HG03442 (cell line): ENCODE data around the gene TPP1.

Source experiments
- ATAC-seq: cut with Tn5 transposase; IDR thresholded peaks from one replicate; pipeline ENCODE4 v1.9.1; 2021; ENCODE audit warnings: mild to moderate bottlenecking, moderate library complexity; ENCODE audit not compliant: unreplicated experiment

Gene TPP1

DNA sequence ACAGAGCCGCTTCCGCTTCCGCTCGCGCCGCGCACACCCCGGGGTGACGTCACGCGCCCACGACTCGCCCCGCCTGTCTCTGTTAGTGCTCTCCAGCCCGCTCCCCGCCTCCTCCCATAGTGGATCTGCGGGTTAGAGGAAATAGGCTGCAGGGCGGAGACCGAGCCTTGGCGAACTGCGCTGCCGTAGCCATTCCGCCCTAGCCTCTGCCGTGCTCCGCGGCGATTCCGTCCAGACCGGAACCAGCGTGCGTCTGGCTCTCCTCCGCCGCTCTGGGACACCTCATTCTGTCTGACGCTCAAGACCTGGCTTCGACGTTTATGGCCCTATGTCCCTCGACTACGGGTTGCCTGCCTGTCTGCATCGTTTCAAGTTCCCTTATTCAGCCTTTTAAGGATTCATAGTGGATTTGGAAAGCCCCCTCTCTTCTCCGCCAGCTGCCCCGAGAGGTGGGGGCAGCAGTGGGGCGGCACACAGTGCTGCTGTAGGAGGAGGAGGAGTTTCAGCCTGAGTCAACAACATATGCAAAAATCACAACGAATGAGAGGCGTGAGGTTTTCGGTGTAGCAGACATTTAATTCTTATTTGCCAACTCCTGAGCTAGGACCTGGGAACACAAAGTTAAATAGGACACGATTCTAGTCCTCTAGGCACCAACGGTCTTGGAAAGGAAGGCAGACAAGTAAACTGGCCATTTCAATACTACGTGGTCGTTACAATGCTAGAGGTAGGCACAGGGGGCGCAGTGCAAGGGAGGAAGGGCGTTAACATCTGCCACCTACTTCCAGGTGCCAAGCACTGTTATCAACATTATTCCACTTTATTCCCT lies 6.8 kb downstream of the TPP1 start, which contains the start of gene TAF10:
TSS of gene TAF10 (minus strand) at position 4 of the 829 bp plus-strand sequence. CDS start 27 bp downstream, outside the sequence.
- ATAC-seq, result peak; percentile 87

GRCh38 chr11:6611963-6612212 lies 7.3 kb downstream of the TPP1 start:
- ATAC-seq, result peak; percentile 9

DNA sequence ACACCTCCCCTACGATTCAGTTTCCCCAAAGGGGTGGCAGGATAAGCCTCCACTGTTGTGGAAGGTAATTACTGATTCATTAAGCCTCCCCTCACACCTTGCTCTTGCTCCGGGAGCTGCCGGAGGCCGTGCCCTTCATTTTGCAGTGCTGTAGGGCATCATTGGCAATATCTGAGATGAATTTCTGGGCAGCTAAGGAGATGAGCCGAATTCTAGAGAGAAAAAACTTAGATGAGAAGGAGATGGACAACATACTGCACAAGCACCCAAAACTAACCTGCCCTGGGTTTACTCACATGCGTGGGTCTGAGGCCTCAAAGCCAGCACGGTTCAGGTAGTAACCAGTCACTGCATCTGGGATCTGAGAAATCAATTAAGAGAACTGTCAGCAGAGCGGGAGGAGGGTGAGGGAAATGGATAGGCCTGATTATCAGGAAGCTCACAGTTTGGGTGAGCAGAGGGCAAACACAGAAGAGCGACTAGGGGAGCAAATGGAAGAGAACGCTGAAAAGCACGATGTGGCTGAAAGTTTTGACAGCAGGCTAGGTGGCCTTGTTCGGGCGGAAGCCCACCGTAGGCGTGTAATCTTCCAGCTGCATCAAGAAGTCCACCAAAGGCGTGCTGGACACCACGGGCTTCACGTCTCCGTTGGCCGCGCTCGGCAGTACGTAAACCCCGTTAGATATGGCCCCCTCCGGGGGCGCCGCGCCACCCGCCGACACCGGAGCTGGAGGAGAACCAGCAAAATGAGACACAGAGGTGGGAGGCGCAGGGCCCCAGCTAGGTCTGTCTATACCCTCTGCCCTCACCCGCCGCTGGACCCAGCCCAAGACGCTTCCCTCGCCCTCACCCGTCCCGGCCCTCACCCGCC lies 7.9 kb downstream of the TPP1 start:
- no peak for ATAC-seq

GRCh38 chr11:6610591-6610990 lies 8.6 kb downstream of the TPP1 start:
- no peak for ATAC-seq

- no peak for ATAC-seq
Measured at GRCh38 chr11:6609502-6610015, 9.7 kb downstream of the TPP1 start.

GRCh38 chr11:6608726-6609501 lies 10.3 kb downstream of the TPP1 start:
- ATAC-seq, result no peak

- ATAC-seq, result no peak
Measured at GRCh38 chr11:6608011-6608410, 11.2 kb downstream of the TPP1 start.

- ATAC-seq, result no peak
Measured at GRCh38 chr11:6607190-6607795, 11.9 kb downstream of the TPP1 start.

DNA sequence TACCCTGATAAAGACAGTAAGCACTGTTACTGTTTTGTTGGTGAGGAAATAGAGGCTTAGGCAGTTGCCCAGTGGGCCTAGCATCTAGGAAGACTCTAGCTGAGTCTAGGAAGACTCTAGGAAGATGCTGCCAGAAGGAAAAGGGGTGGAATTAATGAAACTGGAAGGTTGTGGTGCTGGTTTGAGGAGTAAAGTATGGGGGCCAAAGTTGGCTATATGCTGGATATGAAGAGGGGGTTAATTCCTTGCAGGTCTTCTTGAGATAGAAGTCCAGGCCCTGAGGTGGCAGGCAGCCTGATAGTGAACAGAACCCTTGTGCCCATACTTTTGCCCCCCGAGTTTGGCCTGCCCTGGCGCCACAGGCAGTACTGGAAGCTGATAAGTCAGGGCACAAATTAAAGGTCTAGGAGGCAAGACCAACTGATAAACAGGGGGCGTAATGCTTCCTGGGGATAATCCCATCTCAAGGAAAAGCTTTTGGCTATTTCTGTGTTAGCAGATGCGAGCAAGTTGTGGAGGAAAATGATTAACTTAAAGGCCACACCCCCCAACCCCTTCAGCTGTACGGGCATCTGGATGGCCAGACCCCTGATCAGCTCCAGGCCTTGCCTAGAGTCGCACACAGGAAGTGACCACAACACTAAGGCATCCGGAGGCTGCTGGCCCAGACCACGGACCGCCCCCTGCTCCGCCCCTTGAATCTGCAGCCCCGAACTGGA lies 12.6 kb downstream of the TPP1 start:
- ATAC-seq, result peak; percentile 40

DNA sequence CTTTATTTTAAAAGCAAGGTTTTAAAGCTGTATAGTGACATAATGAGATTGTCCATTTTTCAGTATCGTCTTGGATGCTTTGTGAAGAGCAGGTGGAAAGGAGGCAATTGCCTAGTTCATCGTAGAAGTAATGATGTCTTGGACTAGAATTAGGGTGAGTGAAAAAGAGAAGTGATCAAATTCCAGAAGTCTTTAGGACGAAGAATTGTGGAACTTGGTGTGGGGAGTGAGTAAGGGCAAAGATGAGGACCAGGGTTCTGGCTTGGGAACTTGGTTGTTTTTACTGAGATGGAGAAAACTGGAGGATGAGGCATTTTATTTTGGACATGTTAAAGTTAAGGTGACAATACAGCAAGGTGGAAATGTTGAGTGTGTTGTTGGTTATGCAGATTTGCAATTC lies 14.4 kb downstream of the TPP1 start:
- ATAC-seq, result no peak

- peak; percentile 31 for ATAC-seq
Measured at GRCh38 chr11:6604081-6604626, 15.1 kb downstream of the TPP1 start.

- ATAC-seq, result peak; percentile 69
Measured at GRCh38 chr11:6603287-6604080, 15.7 kb downstream of the TPP1 start, which contains the start of the genes ILK and RRP8. Gene ILK, plus strand, starts transcription at chr11:6603774. Its CDS starts 498 bp downstream, at chr11:6604272. Gene RRP8, minus strand, starts transcription at chr11:6603616. Its CDS starts 114 bp downstream, at chr11:6603502.

DNA sequence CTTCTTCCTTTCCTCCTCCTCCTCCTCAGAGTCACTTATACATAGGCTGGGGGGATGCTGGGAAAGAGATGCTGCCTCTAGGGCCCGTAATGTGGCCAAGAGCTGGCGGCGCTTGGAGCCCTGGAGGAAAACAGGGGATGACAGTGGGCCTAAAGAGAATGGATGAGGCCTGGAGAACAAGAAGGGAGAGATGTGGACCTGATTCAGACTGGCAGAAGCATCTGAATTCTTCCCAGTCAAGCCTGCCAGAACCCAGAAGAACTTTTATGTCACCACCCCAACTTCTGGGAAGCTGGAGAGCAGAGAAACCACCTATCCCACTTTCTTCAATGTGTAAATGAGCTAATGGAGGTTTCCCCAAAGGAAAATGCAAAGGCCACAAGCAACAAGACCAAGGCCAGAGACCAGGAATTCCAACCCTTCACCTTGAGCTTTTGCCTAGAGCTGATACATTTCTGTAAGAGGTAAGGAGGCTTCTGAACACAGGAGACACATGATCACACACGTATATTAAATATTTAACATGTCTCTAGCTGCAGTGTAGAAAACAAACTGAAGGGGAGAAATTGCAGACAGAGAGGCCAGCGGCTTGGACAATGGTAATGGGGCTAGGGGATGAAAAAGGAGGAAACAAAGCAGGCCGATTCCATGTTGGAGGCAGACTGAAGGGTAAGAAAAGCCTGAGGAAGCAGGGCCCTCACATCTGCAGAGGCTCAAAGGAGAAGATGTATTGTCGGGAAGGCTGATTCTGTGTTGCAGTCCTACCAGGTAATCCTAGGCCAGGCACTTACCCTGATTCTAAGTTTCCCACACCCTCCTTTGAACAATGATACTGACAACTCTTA lies 16.9 kb downstream of the TPP1 start:
- ATAC-seq, result no peak

- ATAC-seq, result no peak
Measured at GRCh38 chr11:6601041-6601461, 18.2 kb downstream of the TPP1 start.

DNA sequence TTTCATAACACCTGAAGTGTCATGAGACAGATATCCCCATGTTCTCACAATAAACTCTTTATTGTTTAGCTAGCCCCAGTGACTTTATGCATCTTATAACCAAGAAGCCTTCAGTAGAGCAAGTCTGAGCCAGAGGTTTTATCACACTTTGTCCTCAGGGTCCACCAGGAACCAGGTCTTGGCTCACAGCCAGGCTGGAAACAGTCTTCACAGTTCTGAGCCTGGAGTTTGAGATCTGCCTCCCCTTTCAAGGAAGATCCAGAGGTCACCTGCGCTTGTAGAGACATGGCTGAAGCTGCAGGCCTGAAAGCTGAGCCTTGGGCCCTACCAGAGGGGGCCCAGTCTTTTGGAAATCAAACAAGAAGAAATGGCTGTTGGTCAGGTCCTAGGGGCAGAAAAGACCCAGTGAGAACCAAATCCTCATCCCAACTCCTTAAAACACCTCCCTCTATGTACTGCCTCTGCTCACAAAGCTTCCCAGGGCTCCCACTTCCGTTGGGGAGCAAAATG lies 19.3 kb downstream of the TPP1 start:
- no peak for ATAC-seq

- no peak for ATAC-seq
Measured at GRCh38 chr11:6599449-6599848, 19.8 kb downstream of the TPP1 start.

DNA sequence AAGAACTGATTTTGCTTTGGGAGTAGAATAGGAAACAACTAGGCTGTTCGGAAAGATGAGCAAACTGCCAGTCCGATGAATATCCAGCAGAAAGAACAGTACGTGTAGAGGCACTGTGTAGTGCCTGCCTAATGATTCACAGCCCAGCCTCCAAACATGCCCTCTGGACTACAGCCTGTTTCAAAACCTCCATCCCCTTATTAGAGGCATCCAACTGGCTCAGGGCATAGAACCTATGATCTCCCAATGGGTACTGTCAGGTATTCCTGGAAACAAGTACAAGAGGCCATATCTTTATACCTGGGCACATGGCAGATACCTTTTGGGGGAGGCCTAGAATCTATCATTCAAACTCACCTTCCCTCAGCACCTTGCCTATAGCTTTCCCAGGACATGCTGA lies 20.7 kb downstream of the TPP1 start:
- ATAC-seq, result no peak
